NOMO-1 treated with dmso at 0.1 percent for 144 hours (cell line): Measurements from ENCODE around the gene PRICKLE2.

ENCODE experiments used
- DNase-seq: peaks from one replicate; lab custom pipeline; 2025; ENCODE audit not compliant: unreplicated experiment; lab: John Stamatoyannopoulos, UW

Gene PRICKLE2

GRCh38 chr3:64195789-64196188, 29.5 kb downstream of the PRICKLE2 start:
- no peak for DNase-seq

- DNase-seq, result no peak
These were observed 33.4 kb downstream of the PRICKLE2 start for GRCh38 chr3:64191822-64192221.

- DNase-seq, result peak; percentile 87
These were observed 34.5 kb downstream of the PRICKLE2 start for GRCh38 chr3:64190517-64191515.

- DNase-seq, result no peak
These were observed 36.3 kb downstream of the PRICKLE2 start for GRCh38 chr3:64188810-64189560.

- peak; percentile 36 for DNase-seq
These were observed 38.0 kb downstream of the PRICKLE2 start for GRCh38 chr3:64187065-64187959.

GRCh38 chr3:64186667-64187064, 38.6 kb downstream of the PRICKLE2 start:
- no peak for DNase-seq

GRCh38 chr3:64185436-64185835, 39.8 kb downstream of the PRICKLE2 start:
- DNase-seq, result no peak

- no peak for DNase-seq
These were observed 40.6 kb downstream of the PRICKLE2 start for GRCh38 chr3:64184621-64185020.

GRCh38 chr3:64179860-64180259, 45.4 kb downstream of the PRICKLE2 start:
- DNase-seq, result no peak

GRCh38 chr3:64179249-64179648, 46.0 kb downstream of the PRICKLE2 start:
- DNase-seq, result no peak

GRCh38 chr3:64178419-64178818, 46.8 kb downstream of the PRICKLE2 start:
- no peak for DNase-seq

- no peak for DNase-seq
These were observed 48.7 kb downstream of the PRICKLE2 start for GRCh38 chr3:64176461-64176996.

GRCh38 chr3:64174328-64174727, 50.9 kb downstream of the PRICKLE2 start:
- no peak for DNase-seq

- no peak for DNase-seq
These were observed 51.7 kb downstream of the PRICKLE2 start for GRCh38 chr3:64173563-64173962.

- DNase-seq, result no peak
These were observed 55.0 kb downstream of the PRICKLE2 start for GRCh38 chr3:64170270-64170669.

GRCh38 chr3:64167868-64168267, 57.4 kb downstream of the PRICKLE2 start:
- DNase-seq, result no peak

GRCh38 chr3:64167351-64167750, 57.9 kb downstream of the PRICKLE2 start:
- no peak for DNase-seq

GRCh38 chr3:64166584-64167162, 58.6 kb downstream of the PRICKLE2 start:
- DNase-seq, result no peak

GRCh38 chr3:64164349-64164748, 60.9 kb downstream of the PRICKLE2 start:
- no peak for DNase-seq

GRCh38 chr3:64163755-64164148, 61.5 kb downstream of the PRICKLE2 start:
- peak; percentile 32 for DNase-seq
